Adrenal gland (tissue), 5 donors: ENCODE results near the gene TSPAN5.

Experiments used
- POLR2A ChIP-seq, 2 donors: fragments of 450-650 bp; IDR thresholded peaks; one replicate each; pipeline ENCODE4 v1.6.1; 2017; ENCODE audit warnings: antibody characterized with exemption in 2 of 2, mild to moderate bottlenecking in 2 of 2, moderate library complexity in 1 of 2
- TF ChIP-seq, protein P1 (sequence below), 6 experiments: fragments of 450-650 bp in 4 of 6; fragments of 200-600 bp in 2 of 6; sonication (generic) in 1 of 6; IDR thresholded peaks; 1 replicate in 5 of 6; 2 replicates in 1 of 6; pipeline versions ENCODE4 v1.5.1 to v1.8.0; 2016 to 2021; ENCODE audit warnings: antibody characterized with exemption in 6 of 6, mild to moderate bottlenecking in 2 of 6, moderate library complexity in 1 of 6
- donor health status: DM: no; HTN: no; CAD: no.

DNA sequence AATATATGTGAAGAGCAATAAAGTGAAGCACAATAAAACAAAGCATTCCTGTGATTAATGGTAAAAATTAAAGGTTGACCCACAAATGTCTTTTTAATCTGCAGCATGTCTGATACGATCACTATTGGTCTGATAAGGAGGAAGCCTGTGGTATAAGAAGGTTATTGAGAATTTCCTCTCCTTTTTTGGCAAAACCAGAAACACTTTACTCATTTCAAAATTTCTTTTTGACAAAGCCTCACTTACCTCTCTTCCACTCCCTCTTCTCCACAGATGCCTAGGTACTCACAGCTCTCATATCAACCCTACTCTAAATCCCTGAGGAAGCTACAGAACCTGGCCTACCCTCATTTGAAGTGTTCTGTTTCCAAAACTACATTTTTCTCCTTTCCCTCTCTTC is 56.1 kb downstream of the TSPAN5 start:
- TF ChIP-seq, protein P1, sequence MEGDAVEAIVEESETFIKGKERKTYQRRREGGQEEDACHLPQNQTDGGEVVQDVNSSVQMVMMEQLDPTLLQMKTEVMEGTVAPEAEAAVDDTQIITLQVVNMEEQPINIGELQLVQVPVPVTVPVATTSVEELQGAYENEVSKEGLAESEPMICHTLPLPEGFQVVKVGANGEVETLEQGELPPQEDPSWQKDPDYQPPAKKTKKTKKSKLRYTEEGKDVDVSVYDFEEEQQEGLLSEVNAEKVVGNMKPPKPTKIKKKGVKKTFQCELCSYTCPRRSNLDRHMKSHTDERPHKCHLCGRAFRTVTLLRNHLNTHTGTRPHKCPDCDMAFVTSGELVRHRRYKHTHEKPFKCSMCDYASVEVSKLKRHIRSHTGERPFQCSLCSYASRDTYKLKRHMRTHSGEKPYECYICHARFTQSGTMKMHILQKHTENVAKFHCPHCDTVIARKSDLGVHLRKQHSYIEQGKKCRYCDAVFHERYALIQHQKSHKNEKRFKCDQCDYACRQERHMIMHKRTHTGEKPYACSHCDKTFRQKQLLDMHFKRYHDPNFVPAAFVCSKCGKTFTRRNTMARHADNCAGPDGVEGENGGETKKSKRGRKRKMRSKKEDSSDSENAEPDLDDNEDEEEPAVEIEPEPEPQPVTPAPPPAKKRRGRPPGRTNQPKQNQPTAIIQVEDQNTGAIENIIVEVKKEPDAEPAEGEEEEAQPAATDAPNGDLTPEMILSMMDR (IDR thresholded peaks at IDR 0.05): no peak
- no peak for TF ChIP-seq POLR2A (IDR thresholded peaks at IDR 0.05)
